Measurements from ENCODE around the gene ATCAY.

Gene ATCAY, protein sequence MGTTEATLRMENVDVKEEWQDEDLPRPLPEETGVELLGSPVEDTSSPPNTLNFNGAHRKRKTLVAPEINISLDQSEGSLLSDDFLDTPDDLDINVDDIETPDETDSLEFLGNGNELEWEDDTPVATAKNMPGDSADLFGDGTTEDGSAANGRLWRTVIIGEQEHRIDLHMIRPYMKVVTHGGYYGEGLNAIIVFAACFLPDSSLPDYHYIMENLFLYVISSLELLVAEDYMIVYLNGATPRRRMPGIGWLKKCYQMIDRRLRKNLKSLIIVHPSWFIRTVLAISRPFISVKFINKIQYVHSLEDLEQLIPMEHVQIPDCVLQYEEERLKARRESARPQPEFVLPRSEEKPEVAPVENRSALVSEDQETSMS
- long read RNA-seq, donor 1 = 0 reads
- long read RNA-seq, donor 2 = 0 reads
- long read RNA-seq, donor 3 = 0 reads
- long read RNA-seq, donor 4 = 0 reads
- long read RNA-seq, donor 5 = 0 reads
- long read RNA-seq, donor 6 = 0 reads
- long read RNA-seq, donor 7 = 0 reads
- long read RNA-seq, donor 8 = 0 reads

DNA sequence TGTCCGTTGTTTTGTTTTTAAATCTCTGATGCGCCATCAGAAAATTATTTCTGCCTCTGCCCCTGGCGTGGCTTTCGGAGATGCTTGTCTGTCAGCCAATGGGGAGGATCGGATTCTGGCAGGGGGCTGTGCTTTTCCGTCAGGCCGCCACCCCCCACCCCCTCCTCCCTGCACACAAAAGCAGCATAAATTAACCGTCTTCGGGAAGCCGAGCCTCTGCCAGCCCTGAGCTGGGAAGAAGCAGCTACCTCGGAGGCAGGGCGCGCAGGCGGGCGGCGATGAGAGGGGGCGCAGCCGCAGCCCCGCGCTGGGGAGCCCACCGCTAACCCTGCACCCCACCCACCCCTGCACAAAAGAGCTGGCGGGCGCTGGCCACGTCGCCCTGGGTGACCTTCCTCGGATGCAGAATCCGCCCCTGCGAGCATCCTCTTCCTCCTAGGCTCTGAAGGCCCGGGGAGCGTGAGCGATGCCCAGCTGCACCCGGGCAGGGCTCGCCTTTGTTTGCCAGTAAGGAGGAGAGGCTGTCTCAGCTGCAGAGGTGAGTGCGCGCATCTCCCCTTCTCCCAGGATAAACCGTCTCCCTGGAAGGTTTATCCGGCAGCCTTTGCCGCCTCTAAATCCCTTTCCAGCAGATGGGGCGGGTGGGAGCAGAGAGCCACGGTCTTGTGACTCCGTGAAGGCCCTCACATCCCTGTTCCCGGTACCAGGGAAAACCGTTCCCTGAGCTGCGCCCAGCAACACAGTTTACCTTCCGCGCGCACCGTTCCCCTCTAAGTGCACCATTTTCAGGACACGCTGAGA lies at the start of gene ATCAY:
Gene ATCAY, plus strand, starts transcription at position 215 of the 801 bp plus-strand sequence. CDS start 5,083 bp downstream, outside the sequence.
- DNase-seq = no peak

- no peak for DNase-seq
These were observed 48.9 kb upstream of the ATCAY start for GRCh38 chr19:3831601-3832000.

- no peak for DNase-seq
These were observed 48.5 kb upstream of the ATCAY start for GRCh38 chr19:3832001-3832400.

DNA sequence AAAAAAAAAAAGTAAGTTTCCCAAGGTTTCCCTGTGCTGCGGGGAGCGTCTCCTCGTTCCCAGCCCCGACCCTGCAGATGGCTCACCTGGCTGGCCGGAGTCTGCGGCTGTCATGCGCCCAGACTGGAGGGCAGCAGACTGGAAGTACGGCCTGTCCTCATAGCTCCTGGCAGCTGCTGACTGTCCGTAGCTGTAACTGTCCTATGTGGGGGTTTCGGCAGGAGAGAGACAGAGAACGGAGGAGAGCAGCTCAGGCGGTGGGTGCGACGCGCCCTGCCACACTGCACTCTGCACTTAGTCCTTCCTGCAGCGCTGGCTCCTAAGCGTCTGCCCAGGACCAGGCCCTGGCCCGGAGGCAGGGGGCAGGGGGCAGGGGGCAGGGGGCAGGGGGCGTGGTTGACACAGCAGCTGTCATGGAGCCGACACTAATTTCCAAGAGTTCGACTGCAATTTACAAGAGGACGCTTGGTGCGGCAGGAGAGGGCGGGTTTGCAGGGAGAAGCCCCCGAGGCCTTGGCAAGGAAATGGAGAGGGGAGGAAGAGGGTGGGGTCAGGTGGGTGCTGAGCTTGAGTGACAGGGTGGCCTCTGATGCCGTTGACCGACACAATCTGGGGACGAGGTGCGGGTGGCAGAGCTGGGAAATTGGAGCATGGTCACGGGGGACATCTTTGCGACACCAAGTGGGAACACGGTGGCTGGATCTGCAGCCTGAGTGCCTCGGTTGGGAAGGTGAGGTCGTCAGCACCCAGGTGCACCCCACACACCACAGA lies 46.7 kb upstream of the ATCAY start:
- DNase-seq = no peak

DNA sequence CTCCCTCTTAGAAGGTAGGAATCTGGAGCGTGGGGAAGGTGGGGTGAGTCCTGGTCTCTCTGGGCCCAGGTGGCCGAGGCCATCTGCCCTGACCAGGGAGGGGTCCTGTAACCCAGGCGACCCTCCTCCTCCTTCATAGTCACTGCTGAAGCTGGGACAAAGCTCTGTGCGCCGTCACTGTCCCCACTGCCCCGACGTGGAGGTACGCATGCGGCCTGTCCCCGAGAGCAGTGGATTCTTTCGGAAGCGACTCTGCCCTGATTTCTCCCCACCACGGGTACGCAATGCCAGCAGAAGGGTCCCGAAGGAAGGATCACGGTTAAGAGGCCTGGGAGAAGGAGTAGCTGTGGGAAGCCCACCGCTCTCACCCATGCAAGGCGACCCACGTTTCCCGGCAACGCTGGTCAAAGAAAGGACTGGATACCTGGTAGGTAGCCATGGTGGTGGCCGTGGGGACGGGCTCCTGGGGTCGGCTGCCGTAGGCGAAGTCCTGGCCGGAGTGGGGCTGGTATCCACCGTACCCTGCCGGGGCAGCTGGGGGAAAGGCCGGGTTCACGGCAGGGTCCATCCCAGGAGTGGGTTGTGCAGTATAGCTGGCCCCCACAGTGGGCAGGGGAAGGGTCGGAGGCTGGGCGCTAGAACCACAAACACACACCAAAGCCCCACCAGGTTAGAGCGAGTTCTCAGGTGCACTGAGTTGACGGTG lies 46.0 kb upstream of the ATCAY start:
- no peak for DNase-seq

DNA sequence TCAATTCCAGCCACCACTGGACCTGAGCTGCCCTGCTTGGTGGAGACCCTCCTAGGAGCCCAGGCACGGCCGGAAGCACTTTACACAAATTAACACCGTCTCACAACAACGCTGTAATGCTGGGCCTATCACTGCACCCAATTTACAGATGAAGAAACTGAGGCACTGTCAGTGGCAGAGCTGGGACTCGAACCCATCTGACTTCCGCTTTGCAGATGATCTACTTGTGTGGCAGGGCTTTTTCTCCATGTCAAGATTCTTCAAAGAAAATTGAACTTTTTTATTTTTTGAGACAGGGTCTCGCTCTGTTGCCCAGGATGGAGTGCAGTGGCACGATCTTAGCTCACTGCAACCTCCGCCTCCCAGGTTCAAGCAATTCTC lies 45.4 kb upstream of the ATCAY start:
- DNase-seq = no peak

- no peak for DNase-seq
These were observed 43.6 kb upstream of the ATCAY start for GRCh38 chr19:3836887-3837286.

GRCh38 chr19:3837332-3837731 lies 43.2 kb upstream of the ATCAY start:
- no peak for DNase-seq

DNA sequence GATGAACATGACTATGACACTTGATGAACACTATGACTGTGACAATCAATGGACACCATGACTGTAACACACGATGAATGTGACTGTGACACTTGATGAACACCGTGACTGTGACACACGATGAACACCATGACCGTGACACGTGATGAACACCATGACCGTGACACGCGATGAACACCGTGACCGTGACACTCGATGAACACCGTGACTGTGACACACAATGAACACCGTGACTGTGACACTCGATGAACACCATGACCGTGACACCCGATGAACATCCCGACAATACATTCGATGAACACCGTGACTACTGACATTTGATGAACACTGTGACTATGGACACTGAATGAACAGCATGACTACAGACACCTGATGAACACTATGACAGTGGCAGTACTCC lies 42.6 kb upstream of the ATCAY start:
- no peak for DNase-seq

DNA sequence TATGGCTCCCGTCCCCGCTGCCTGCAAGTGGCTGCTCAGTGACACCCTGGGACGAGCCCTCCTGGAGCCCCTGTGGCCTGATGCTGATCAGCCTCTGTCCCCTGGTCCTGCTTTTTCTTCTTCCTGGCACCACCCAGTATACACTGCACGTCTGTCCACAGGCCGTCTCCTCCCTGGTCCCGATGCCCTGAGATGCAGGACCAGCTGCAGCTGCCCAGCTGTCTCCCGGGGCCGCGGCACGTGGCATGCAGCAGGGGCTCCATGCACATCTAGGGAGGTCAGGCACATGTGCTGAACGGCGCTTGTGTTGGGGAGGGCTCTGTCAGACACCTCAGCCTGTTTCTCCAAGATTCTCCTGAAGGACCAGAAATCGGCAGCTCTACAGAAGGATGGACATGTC lies 41.8 kb upstream of the ATCAY start:
- DNase-seq = no peak

- no peak for DNase-seq
These were observed 40.5 kb upstream of the ATCAY start for GRCh38 chr19:3839941-3840340.

- DNase-seq = no peak
These were observed 39.7 kb upstream of the ATCAY start for GRCh38 chr19:3840804-3841203.

DNA sequence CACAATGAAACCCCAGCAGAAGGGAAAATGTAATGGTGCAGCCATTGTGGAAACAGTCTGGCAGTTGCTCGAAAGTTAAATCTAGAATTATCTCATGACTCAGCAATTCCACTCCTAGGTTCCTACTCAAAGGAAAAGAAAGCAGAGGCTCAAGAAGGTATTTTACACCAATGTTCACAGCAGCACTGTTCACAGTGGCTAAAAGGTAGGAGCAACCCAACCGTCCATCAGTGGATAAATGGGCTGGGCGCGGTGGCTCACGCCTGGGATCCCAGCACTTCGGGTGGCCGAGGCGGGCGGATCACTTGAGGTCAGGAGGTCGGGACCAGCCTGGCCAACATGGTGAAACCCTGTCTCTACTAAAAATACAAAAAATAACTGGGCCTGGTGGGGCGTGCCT lies 37.5 kb upstream of the ATCAY start:
- no peak for DNase-seq

DNA sequence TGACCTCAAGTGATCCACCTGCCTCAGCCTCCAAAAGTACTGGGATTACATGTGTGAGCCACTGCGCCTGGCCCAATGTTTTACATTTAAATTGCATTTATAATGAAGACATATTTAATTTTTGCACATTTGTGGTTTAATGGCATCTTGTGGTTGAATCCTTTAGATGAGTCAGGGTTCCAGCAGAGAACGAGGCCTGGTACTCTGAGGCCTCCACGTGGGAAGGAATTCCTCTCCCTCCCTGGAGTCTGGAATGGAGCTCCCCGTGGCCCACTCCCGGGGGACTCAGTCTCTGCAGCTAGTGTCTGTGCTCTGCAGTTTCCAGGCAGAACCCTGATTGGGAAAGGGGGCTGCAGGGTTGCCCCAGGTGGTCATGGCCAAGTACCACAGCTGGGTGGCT lies 35.9 kb upstream of the ATCAY start:
- no peak for DNase-seq

DNA sequence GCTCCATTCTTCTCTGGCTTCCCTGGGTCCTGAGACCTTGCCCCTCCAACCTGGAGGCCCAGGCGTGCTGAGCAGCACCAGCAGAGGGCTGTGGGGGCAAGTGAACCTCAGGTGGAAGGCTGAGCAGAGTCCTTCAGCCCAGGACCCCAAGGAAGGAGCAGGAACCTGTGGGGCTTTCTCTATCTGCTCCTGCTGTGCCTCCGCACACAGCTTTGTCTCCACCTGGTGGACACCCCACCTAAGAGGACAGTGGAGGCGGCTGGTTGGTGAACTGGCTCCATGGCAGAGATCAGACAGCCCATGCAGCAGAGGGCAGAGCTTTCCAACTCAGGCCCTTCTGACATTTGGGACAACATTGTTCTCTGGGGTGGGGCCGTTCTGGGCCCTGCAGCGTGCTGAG lies 31.4 kb upstream of the ATCAY start:
- no peak for DNase-seq

- DNase-seq = no peak
These were observed 30.7 kb upstream of the ATCAY start for GRCh38 chr19:3849787-3850186.

- DNase-seq = no peak
These were observed 30.0 kb upstream of the ATCAY start for GRCh38 chr19:3850320-3850972.

GRCh38 chr19:3851254-3852176 lies 29.0 kb upstream of the ATCAY start:
- no peak for DNase-seq

DNA sequence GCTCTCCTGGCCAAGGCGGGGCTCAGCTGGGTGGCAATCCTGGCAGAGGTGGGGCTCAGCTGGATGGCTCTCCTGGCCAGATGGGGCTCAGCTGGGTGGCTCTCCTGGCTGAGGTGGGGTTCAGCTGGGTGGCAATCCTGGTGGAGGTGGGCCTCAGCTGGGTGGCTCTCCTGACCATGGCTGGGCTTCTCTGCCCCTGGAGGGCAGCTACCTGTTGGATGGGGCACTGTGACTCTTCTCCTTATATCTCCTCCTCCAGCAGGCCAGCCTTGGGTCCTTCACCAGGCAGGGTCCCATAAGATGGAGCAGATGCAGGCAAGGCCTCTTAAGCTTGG lies 28.3 kb upstream of the ATCAY start:
- DNase-seq = no peak

DNA sequence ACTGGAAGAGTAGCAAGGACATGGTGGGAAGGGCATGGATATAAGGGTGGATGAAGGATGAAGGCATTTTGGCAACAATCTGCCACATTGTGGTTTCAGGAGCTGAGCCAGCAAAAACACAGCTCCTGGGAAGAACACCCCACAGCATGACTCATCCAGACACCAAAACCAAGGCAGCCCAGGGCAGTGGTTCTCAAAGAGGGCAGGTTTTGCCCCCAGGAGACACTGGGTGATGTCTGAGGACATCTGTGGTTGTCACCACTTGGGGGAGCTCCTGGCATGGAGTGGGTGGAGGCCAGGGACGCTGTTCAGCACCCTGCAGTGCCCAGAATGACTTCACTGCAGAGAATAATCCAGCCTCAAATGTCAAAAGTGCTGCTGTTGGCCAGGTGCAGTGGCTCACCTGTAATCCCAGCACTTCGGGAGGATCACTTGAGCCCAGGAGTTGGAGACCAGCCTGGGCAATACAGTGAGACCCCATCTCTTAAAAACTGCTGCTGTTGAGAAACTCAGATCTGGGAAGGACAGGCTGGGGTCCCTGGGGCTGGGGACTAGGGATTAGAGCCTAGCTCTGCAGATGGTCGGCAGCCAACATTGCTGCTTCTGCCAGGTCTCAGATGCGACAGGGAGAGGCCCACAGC lies 27.8 kb upstream of the ATCAY start:
- no peak for DNase-seq
